ENCODE measurements around the gene COQ9. TPM values are rescaled to one million over a fixed set of nuclear protein-coding genes. Genes with fewer than 3 reads are reported as not detected.
A peak's percentile ranks its signal among the peaks of the same experiment; 100 is the strongest.

The COQ9 gene
- total RNA-seq, 1 donor from 2014 or later = 37.8 TPM

DNA sequence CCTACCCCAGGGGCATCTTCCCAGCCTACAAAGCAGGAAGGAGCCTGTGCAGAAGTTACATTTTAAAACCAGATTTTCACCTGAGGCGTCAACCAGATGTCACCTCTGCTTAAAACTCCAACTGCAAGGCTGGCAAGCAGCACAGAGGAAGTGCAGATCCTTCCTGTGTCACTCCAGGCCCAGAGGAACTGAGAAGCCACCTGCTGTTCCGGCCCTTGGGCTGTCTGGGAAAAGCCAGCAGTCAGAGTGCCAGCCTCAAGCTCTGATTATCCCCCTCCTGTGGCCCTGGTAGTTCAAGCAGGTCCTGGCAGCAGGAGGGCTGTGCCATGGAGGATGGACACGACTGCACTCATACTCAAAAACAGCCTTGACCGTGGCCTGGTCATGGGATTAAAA is 25.4 kb downstream of the COQ9 start:
- TF ChIP-seq, protein P1, sequence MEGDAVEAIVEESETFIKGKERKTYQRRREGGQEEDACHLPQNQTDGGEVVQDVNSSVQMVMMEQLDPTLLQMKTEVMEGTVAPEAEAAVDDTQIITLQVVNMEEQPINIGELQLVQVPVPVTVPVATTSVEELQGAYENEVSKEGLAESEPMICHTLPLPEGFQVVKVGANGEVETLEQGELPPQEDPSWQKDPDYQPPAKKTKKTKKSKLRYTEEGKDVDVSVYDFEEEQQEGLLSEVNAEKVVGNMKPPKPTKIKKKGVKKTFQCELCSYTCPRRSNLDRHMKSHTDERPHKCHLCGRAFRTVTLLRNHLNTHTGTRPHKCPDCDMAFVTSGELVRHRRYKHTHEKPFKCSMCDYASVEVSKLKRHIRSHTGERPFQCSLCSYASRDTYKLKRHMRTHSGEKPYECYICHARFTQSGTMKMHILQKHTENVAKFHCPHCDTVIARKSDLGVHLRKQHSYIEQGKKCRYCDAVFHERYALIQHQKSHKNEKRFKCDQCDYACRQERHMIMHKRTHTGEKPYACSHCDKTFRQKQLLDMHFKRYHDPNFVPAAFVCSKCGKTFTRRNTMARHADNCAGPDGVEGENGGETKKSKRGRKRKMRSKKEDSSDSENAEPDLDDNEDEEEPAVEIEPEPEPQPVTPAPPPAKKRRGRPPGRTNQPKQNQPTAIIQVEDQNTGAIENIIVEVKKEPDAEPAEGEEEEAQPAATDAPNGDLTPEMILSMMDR (IDR thresholded peaks at IDR 0.05) = no peak
- H3K4me1 Mint-ChIP-seq (ENCODE audit: unreplicated experiment) = peaks cover 12% of the 10 kb centered on the region
- peaks cover 26% of the 10 kb centered on the region for H3K36me3 Mint-ChIP-seq (ENCODE audit: unreplicated experiment)
- H3K9me3 Mint-ChIP-seq (ENCODE audit: unreplicated experiment) = no peaks in the 10 kb centered on the region
- H3K27ac Mint-ChIP-seq (ENCODE audit: unreplicated experiment) = peak overlapping the region; percentile 47
- no peaks in the 10 kb centered on the region for H3K27me3 Mint-ChIP-seq (ENCODE audit: unreplicated experiment)
- no peak overlapping the region for H3K4me3 Mint-ChIP-seq (ENCODE audit: unreplicated experiment)
- DNase-seq (ENCODE audit: extremely low spot score, unreplicated experiment) = no peak

- DNase-seq (ENCODE audit: extremely low spot score, unreplicated experiment) = no peak
- no peak overlapping the region for H3K27ac Mint-ChIP-seq (ENCODE audit: unreplicated experiment)
- TF ChIP-seq, protein P1 (IDR thresholded peaks at IDR 0.05) = no peak
- peaks cover 16% of the 10 kb centered on the region for H3K4me1 Mint-ChIP-seq (ENCODE audit: unreplicated experiment)
- no peaks in the 10 kb centered on the region for H3K9me3 Mint-ChIP-seq (ENCODE audit: unreplicated experiment)
- H3K4me3 Mint-ChIP-seq (ENCODE audit: unreplicated experiment) = no peak overlapping the region
- H3K36me3 Mint-ChIP-seq (ENCODE audit: unreplicated experiment) = peaks cover 22% of the 10 kb centered on the region
- no peaks in the 10 kb centered on the region for H3K27me3 Mint-ChIP-seq (ENCODE audit: unreplicated experiment)
These were observed 26.0 kb downstream of the COQ9 start for GRCh38 chr16:57473176-57473840.

- Mint-ChIP-seq H3K4me1 (ENCODE audit: unreplicated experiment) (peaks cover 22% of the 10 kb centered on the region), H3K27ac (ENCODE audit: unreplicated experiment) (no peak overlapping the region), H3K4me3 (ENCODE audit: unreplicated experiment) (no peak overlapping the region), H3K36me3 (ENCODE audit: unreplicated experiment) (peaks cover 17% of the 10 kb centered on the region), H3K27me3 (ENCODE audit: unreplicated experiment) (no peaks in the 10 kb centered on the region), H3K9me3 (ENCODE audit: unreplicated experiment) (no peaks in the 10 kb centered on the region)
- DNase-seq (ENCODE audit: extremely low spot score, unreplicated experiment) = no peak
- TF ChIP-seq, protein P1 (IDR thresholded peaks at IDR 0.05) = no peak
These were observed 26.6 kb downstream of the COQ9 start for GRCh38 chr16:57473906-57474305.

- Mint-ChIP-seq H3K27ac (ENCODE audit: unreplicated experiment) (no peak overlapping the region), H3K36me3 (ENCODE audit: unreplicated experiment) (peaks cover 9% of the 10 kb centered on the region), H3K9me3 (ENCODE audit: unreplicated experiment) (no peaks in the 10 kb centered on the region), H3K27me3 (ENCODE audit: unreplicated experiment) (no peaks in the 10 kb centered on the region), H3K4me3 (ENCODE audit: unreplicated experiment) (no peak overlapping the region), H3K4me1 (ENCODE audit: unreplicated experiment) (peaks cover 29% of the 10 kb centered on the region)
- TF ChIP-seq, protein P1 (IDR thresholded peaks at IDR 0.05) = no peak
- no peak for DNase-seq (ENCODE audit: extremely low spot score, unreplicated experiment)
These were observed 27.7 kb downstream of the COQ9 start for GRCh38 chr16:57474671-57475661.
